ENCODE data around the gene TECTA. TPM values are rescaled to one million over a fixed set of nuclear protein-coding genes. Genes with fewer than 3 reads are reported as not detected.
"Not testable (repeated sequence)": the region's sequence is repeated elsewhere in the genome, so short reads cannot be mapped to it uniquely, and the experiment has no call there.

Gene TECTA
- total RNA-seq, 2 experiments from 2014 or later: 0.16 to 0.41 TPM

- no peak overlapping the region for H3K4me3 Mint-ChIP-seq
- CTCF ChIA-PET: interaction anchor here (2.4 kb wide), 1 partner anchor 36 kb away, joined by 9 read pairs; no protein-coding TSS in a partner anchor
- no peaks in the 10 kb centered on the region for H3K27me3 Mint-ChIP-seq
- H3K27ac Mint-ChIP-seq: no peak overlapping the region
- no peak for ATAC-seq
- H3K36me3 Mint-ChIP-seq (ENCODE audit: low read depth): no peaks in the 10 kb centered on the region
- H3K9me3 Mint-ChIP-seq: no peaks in the 10 kb centered on the region
- intact Hi-C loops (cut with micrococcal nuclease): no loop called here
- H3K4me1 Mint-ChIP-seq (ENCODE audit: low read depth): no peaks in the 10 kb centered on the region
- POLR2A ChIA-PET: no interaction called here
- no peak for TF ChIP-seq CTCF (IDR thresholded peaks at IDR 0.05)
- no peak for DNase-seq
Measured at GRCh38 chr11:121157756-121158155, 56.7 kb downstream of the TECTA start.

GRCh38 chr11:121159741-121160140, 58.7 kb downstream of the TECTA start:
- intact Hi-C loops (cut with micrococcal nuclease): no loop called here
- Mint-ChIP-seq H3K36me3 (ENCODE audit: low read depth) (no peaks in the 10 kb centered on the region), H3K27ac (no peak overlapping the region), H3K4me3 (no peak overlapping the region), H3K4me1 (ENCODE audit: low read depth) (no peaks in the 10 kb centered on the region), H3K27me3 (no peaks in the 10 kb centered on the region), H3K9me3 (no peaks in the 10 kb centered on the region)
- no peak for TF ChIP-seq CTCF (IDR thresholded peaks at IDR 0.05)
- DNase-seq (no peak), ATAC-seq (no peak)
- ChIA-PET POLR2A (no interaction called here), CTCF (interaction anchor here (2.4 kb wide), 1 partner anchor 34 kb away, joined by 9 read pairs; no protein-coding TSS in a partner anchor)

GRCh38 chr11:121161349-121161917, 60.4 kb downstream of the TECTA start:
- H3K9me3 Mint-ChIP-seq: no peaks in the 10 kb centered on the region
- intact Hi-C loops (cut with micrococcal nuclease): no loop called here
- no peak for TF ChIP-seq CTCF (IDR thresholded peaks at IDR 0.05)
- ATAC-seq: no peak
- DNase-seq: no peak
- no peak overlapping the region for H3K27ac Mint-ChIP-seq
- no peaks in the 10 kb centered on the region for H3K27me3 Mint-ChIP-seq
- POLR2A ChIA-PET: interaction anchor here (1.0 kb wide), 1 partner anchor 10 kb away, joined by 3 read pairs; no protein-coding TSS in a partner anchor
- CTCF ChIA-PET: interaction anchor here (1.7 kb wide), 1 partner anchor 33 kb away, joined by 6 read pairs; no protein-coding TSS in a partner anchor
- H3K36me3 Mint-ChIP-seq (ENCODE audit: low read depth): no peaks in the 10 kb centered on the region
- no peak overlapping the region for H3K4me3 Mint-ChIP-seq
- H3K4me1 Mint-ChIP-seq (ENCODE audit: low read depth): no peaks in the 10 kb centered on the region

- Mint-ChIP-seq H3K27ac (no peak overlapping the region), H3K27me3 (no peaks in the 10 kb centered on the region), H3K4me1 (ENCODE audit: low read depth) (no peaks in the 10 kb centered on the region), H3K4me3 (no peak overlapping the region), H3K9me3 (no peaks in the 10 kb centered on the region), H3K36me3 (ENCODE audit: low read depth) (no peaks in the 10 kb centered on the region)
- intact Hi-C loops (cut with micrococcal nuclease): no loop called here
- DNase-seq (peak; percentile 4), ATAC-seq (peak; percentile 39)
- TF ChIP-seq CTCF (IDR thresholded peaks at IDR 0.05): no peak
- ChIA-PET POLR2A (no interaction called here), CTCF (interaction anchor here (1.2 kb wide), 1 partner anchor 31 kb away, joined by 5 read pairs; no protein-coding TSS in a partner anchor)
Measured at GRCh38 chr11:121163658-121164308, 62.7 kb downstream of the TECTA start.

GRCh38 chr11:121177629-121178028, 76.6 kb downstream of the TECTA start:
- H3K9me3 Mint-ChIP-seq: peaks cover 21% of the 10 kb centered on the region
- intact Hi-C loops (cut with micrococcal nuclease); H3K4me3 Mint-ChIP-seq; H3K36me3 Mint-ChIP-seq (ENCODE audit: low read depth); H3K27me3 Mint-ChIP-seq; CTCF ChIA-PET; DNase-seq; H3K27ac Mint-ChIP-seq; ATAC-seq; H3K4me1 Mint-ChIP-seq (ENCODE audit: low read depth); POLR2A ChIA-PET: not testable (repeated sequence)

All from activated CD8-positive, alpha-beta T cell treated with anti-CD3 and anti-CD28 coated beads for 36 hours (primary cell).